ENCODE measurements around the gene CLASP2.

GRCh38 chr3:33716227-33716626 is 1.8 kb downstream of the CLASP2 start:
- TF ChIP-seq GATA2 (IDR thresholded peaks at IDR 0.05; ENCODE audit: low read depth, low read length) (no peak), GATA3 (IDR thresholded peaks at IDR 0.05; ENCODE audit: low read depth, low read length) (no peak)
